K562 (cell line): ENCODE measurements around the gene RFNG. TPM values are rescaled to one million over a fixed set of nuclear protein-coding genes. Genes with fewer than 3 reads are reported as not detected.

Source experiments
- CBFB ChIP-seq: sonication (generic); formaldehyde crosslinking; IDR thresholded peaks from 2 replicates; pipeline ENCODE4 v1.4.0; 2020; ENCODE audit warnings: mild to moderate bottlenecking, missing genetic modification reagents
- CHD2 ChIP-seq: IDR thresholded peaks from 2 replicates; pipeline ENCODE4 v1.6.1; 2011; ENCODE audit warnings: low read depth, low read length
- CREB1 ChIP-seq, 2 experiments: sonication (generic) in 1 of 2; formaldehyde crosslinking in 1 of 2; IDR thresholded peaks; 2 replicates each; pipeline versions ENCODE4 v1.6.1 to v1.8.0; 2012 to 2022; ENCODE audit warnings: inconsistent platforms in 1 of 2, mild to moderate bottlenecking in 1 of 2, missing genetic modification reagents in 1 of 2, moderate library complexity in 1 of 2
- ESRRB ChIP-seq: fragments of 250-450 bp; sonication (Bioruptor Pico); IDR thresholded peaks from 2 replicates; pipeline ENCODE4 v1.5.0; 2020; ENCODE audit warnings: mild to moderate bottlenecking, moderate library complexity, borderline replicate concordance
- FOXP1 ChIP-seq: sonication (generic); formaldehyde crosslinking; IDR thresholded peaks from 2 replicates; pipeline ENCODE4 v1.8.0; 2022; ENCODE audit warnings: mild to moderate bottlenecking, missing genetic modification reagents
- HDAC2 ChIP-seq: fragments of 450-650 bp; IDR thresholded peaks from 2 replicates; pipeline ENCODE4 v1.6.1; 2016; ENCODE audit warnings: mild to moderate bottlenecking
- HDAC8 ChIP-seq: fragments of 450-650 bp; IDR thresholded peaks from 2 replicates; pipeline ENCODE4 v1.6.1; 2016; ENCODE audit warnings: mild to moderate bottlenecking, missing genetic modification characterization, moderate library complexity, missing compliant biosample characterization
- JUN ChIP-seq, 2 experiments: sonication (generic) in 1 of 2; formaldehyde crosslinking in 1 of 2; IDR thresholded peaks; 2 replicates each; pipeline versions ENCODE4 v1.6.1 to v1.8.0; 2012 to 2022; ENCODE audit warnings: borderline replicate concordance in 2 of 2, mild to moderate bottlenecking in 2 of 2, improper control_type of control experiment in 1 of 2, low read depth in 1 of 2, low read length in 1 of 2, missing genetic modification reagents in 1 of 2
- KLF16 ChIP-seq: IDR thresholded peaks from 2 replicates; pipeline ENCODE4 v1.6.1; 2016; ENCODE audit warnings: antibody characterized with exemption
- MEIS2 ChIP-seq: fragments of 450-650 bp; IDR thresholded peaks from 2 replicates; pipeline ENCODE4 v1.6.1; 2014; ENCODE audit warnings: mild to moderate bottlenecking; ENCODE audit not compliant: partially characterized antibody
- MTA2 ChIP-seq: fragments of 450-650 bp; IDR thresholded peaks from 2 replicates; pipeline ENCODE4 v1.6.1; 2016; ENCODE audit warnings: low read depth
- MYC ChIP-seq, 2 experiments: fragments of 250-450 bp in 1 of 2; sonication (Bioruptor Pico) in 1 of 2; IDR thresholded peaks; 2 replicates each; pipeline versions ENCODE4 v1.5.1 to v1.6.1; 2012 to 2021; ENCODE audit warnings: low read depth in 2 of 2, borderline replicate concordance in 1 of 2, improper control_type of control experiment in 1 of 2, low read length in 1 of 2, mild to moderate bottlenecking in 1 of 2, moderate library complexity in 1 of 2
- NCOA4 ChIP-seq: fragments of 450-650 bp; IDR thresholded peaks from 2 replicates; pipeline ENCODE4 v1.6.1; 2018; ENCODE audit warnings: mild to moderate bottlenecking; ENCODE audit not compliant: partially characterized antibody
- NR4A1 ChIP-seq, 2 experiments: fragments of 250-450 bp in 1 of 2; fragments of 450-650 bp in 1 of 2; sonication (Bioruptor Pico) in 1 of 2; IDR thresholded peaks; 2 replicates each; pipeline versions ENCODE4 v1.4.0 to v1.6.1; 2016 to 2020; ENCODE audit warnings: mild to moderate bottlenecking in 2 of 2, missing compliant biosample characterization in 1 of 2, missing genetic modification characterization in 1 of 2, moderate library complexity in 1 of 2
- RAD21 ChIP-seq, 2 experiments: fragments of 250-450 bp in 1 of 2; fragments of 450-650 bp in 1 of 2; sonication (Bioruptor Pico) in 1 of 2; formaldehyde crosslinking in 1 of 2; IDR thresholded peaks in 1 of 2; conservative IDR thresholded peaks in 1 of 2; 2 replicates each; pipeline versions ENCODE4 v1.4.0 to v1.8.0; 2020 to 2022; ENCODE audit warnings: mild to moderate bottlenecking in 2 of 2, moderate library complexity in 1 of 2
- SMAD3 ChIP-seq: fragments of 450-650 bp; formaldehyde crosslinking; conservative IDR thresholded peaks from 2 replicates; pipeline ENCODE4 v1.4.0; 2020; ENCODE audit warnings: mild to moderate bottlenecking
- ZNF140 ChIP-seq: fragments of 250-450 bp; sonication (Bioruptor Pico); IDR thresholded peaks from 2 replicates; pipeline ENCODE4 v1.8.0; 2021; ENCODE audit warnings: moderate library complexity, mild to moderate bottlenecking, inconsistent platforms
- ZNF146 ChIP-seq: IDR thresholded peaks from one replicate; pipeline ENCODE4 v1.6.1; 2018; ENCODE audit warnings: missing compliant biosample characterization; ENCODE audit not compliant: unreplicated experiment
- ZNF785 ChIP-seq: fragments of 250-450 bp; sonication (Bioruptor Pico); IDR thresholded peaks from 2 replicates; pipeline ENCODE4 v1.4.0; 2020; ENCODE audit warnings: mild to moderate bottlenecking
- polyA plus RNA-seq, 8 experiments: library from polyadenylated mRNA; depleted of rRNA in 4 of 8; stranded (reverse) in 5 of 8; unstranded in 3 of 8; fragments of >200 nt; fragmentation: Nextera tagmentation in 2 of 8; fragmentation: Illumina TruSeq in 1 of 8; extraction: Ambion mirVana in 2 of 8; extraction: Trizol in 1 of 8; gene quantifications; 2 replicates each; pipeline versions ENCODE4 v1.2.1 to v1.2.3, GENCODE V29; 2011 to 2014; ENCODE audit warnings: inconsistent platforms in 1 of 8, missing spikeins in 1 of 8
- total RNA-seq, 7 experiments: library from RNA; depleted of rRNA in 6 of 7; stranded (reverse); fragments of >200 nt in 6 of 7; fragmentation: Illumina TruSeq in 2 of 7; extraction: Trizol in 2 of 7; gene quantifications; 2 replicates each; pipeline versions ENCODE4 v1.2.1 to v1.2.3, GENCODE V29; 2011 to 2021; ENCODE audit warnings: low replicate concordance in 1 of 7
- TF ChIP-seq, protein P1 (sequence below): fragments of 200-800 bp; sonication (Bioruptor generic); IDR thresholded peaks from 2 replicates; pipeline ENCODE4 v1.6.1; 2017; ENCODE audit warnings: missing genetic modification characterization, missing compliant biosample characterization
- TF ChIP-seq, protein P2 (sequence below), 2 experiments: fragments of 250-450 bp in 1 of 2; fragments of 450-650 bp in 1 of 2; sonication (Bioruptor Pico) in 1 of 2; IDR thresholded peaks; 2 replicates each; pipeline versions ENCODE4 v1.6.1 to v1.8.0; 2016 to 2021; ENCODE audit warnings: mild to moderate bottlenecking in 2 of 2, moderate library complexity in 2 of 2, missing compliant biosample characterization in 1 of 2, missing genetic modification characterization in 1 of 2

RFNG gene
- total and polyA plus RNA-seq, 9 of the 15 experiments (the other 6 are each of a cell fraction or from before 2014, with no cell fraction given): 0.32 to 32.8 (median 9.5) TPM

DNA sequence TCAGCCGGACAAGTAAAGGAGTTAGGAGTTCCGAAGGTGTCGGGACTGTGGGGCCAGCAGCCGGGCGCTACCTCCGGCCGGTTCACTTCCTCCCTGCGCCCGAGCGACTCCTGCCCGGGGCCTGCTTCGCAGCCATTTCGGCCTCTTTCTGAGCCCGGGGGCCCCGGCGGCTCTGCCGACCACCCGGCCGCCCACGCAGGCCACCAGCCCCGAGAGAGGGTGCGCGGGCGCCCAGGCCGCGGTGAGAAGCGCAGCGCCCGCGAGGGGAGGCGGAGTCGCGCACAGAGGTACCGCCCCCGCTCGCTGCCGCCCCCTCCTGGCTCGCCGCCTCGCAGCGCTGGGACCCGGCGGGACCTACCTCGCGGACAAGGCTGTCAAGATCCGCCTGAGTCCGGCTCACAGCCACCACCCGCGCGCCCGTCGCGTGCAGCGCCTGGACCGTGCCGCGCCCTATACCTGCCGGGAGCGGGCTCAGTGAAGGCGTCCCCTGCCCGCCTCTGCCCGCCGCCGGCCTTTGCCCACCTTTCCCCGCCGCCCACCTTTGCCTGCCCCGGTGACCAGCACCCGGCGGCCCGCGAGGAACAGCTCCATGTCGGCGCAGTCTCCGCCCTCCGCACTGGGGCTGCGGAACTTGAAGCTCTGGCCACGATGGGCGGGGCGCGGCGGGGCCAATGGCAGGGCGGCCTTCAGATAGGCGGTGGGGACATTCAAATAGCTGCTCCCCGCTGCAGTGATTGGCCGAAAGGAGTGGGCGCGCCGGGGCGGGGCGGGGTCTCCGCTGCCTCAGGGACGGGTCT is 14.3 kb downstream of the RFNG start, which contains the start of gene DCXR (continued):
- TF ChIP-seq, protein P1, sequence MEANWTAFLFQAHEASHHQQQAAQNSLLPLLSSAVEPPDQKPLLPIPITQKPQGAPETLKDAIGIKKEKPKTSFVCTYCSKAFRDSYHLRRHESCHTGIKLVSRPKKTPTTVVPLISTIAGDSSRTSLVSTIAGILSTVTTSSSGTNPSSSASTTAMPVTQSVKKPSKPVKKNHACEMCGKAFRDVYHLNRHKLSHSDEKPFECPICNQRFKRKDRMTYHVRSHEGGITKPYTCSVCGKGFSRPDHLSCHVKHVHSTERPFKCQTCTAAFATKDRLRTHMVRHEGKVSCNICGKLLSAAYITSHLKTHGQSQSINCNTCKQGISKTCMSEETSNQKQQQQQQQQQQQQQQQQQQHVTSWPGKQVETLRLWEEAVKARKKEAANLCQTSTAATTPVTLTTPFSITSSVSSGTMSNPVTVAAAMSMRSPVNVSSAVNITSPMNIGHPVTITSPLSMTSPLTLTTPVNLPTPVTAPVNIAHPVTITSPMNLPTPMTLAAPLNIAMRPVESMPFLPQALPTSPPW (CRISPR knock-in tag): peak; percentile 80
- TF ChIP-seq FOXP1 (CRISPR knock-in tag) (peak; percentile 98), HDAC2 (peak; percentile 71), MYC (IDR thresholded peaks at IDR 0.05; ENCODE audit: low read depth, low read length) (peak; percentile 96), MYC (CRISPR knock-in tag; IDR thresholded peaks at IDR 0.05; ENCODE audit: borderline replicate concordance, low read depth) (0 out of 2 replicates have a peak, but pooled peaks have one; percentile 8), ESRRB (CRISPR knock-in tag) (no peak), KLF16 (peak; percentile 48; the same call in 1 of the 2 replicates), CREB1 (IDR thresholded peaks at IDR 0.05) (peak; percentile 9; the same call in 1 of the 2 replicates), CREB1 (CRISPR knock-in tag; IDR thresholded peaks at IDR 0.05) (peak; percentile 62), NR4A1 (CRISPR knock-in tag; IDR thresholded peaks at IDR 0.05) (no peak), NR4A1 (tag; IDR thresholded peaks at IDR 0.05) (no peak), CHD2 (peak; percentile 35; the same call in 1 of the 2 replicates), RAD21 (CRISPR knock-in tag; conservative IDR thresholded peaks at IDR 0.05 in 1 of 2, IDR thresholded peaks at IDR 0.05 in 1 of 2) (peak; percentile 31 to 50), MEIS2 (peak; percentile 62), SMAD3 (CRISPR knock-in tag) (no peak), NCOA4 (no peak), ZNF140 (CRISPR knock-in tag) (no peak), MTA2 (no peak), ZNF785 (CRISPR knock-in tag) (no peak), ZNF146 (no peak), JUN (IDR thresholded peaks at IDR 0.05; ENCODE audit: borderline replicate concordance, low read depth, low read length) (peak; percentile 13; the same call in 1 of the 2 replicates), JUN (CRISPR knock-in tag; IDR thresholded peaks at IDR 0.05; ENCODE audit: borderline replicate concordance) (no peak), HDAC8 (tag) (0 out of 2 replicates have a peak, but pooled peaks have one; percentile 18), CBFB (CRISPR knock-in tag) (no peak)
- TF ChIP-seq, protein P2, sequence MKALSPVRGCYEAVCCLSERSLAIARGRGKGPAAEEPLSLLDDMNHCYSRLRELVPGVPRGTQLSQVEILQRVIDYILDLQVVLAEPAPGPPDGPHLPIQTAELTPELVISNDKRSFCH (CRISPR knock-in tag; IDR thresholded peaks at IDR 0.05): no peak
- TF ChIP-seq, protein P2 (tag; IDR thresholded peaks at IDR 0.05): peak; percentile 60; the same call in 1 of the 2 replicates
